ENCODE measurements around the gene CREB3L4. TPM values are rescaled to one million over a fixed set of nuclear protein-coding genes. Genes with fewer than 3 reads are reported as not detected.
A peak's percentile ranks its signal among the peaks of the same experiment; 100 is the strongest.

The CREB3L4 gene
- total and polyA plus RNA-seq, 8 donors = 2.7 to 32.9 (median 10.9) TPM; not detected in 1

GRCh38 chr1:153990468-153991150, 22.9 kb downstream of the CREB3L4 start, which contains the start of gene RPS27:
Gene RPS27 (plus strand): TSS chr1:153990762. CDS start chr1:153990797, 35 bp downstream.
- Histone ChIP-seq H3K27ac (peak within 1 kb of the TSS; percentile 93 to 98 (median 97)), H3K9me3 (no peaks in the 10 kb centered on the region), H3K36me3 (peaks cover 24 to 40% (median 39%) of the 10 kb centered on the region in 4 donors), H3K27me3 (no peaks in the 10 kb centered on the region), H3K4me3 (peak within 1 kb of the TSS; percentile 76 to 97 (median 88)), H3K4me1 (peaks cover 23 to 63% (median 42%) of the 10 kb centered on the region in 4 donors)
- TF ChIP-seq POLR2A (IDR thresholded peaks at IDR 0.05) = peak in 2 of 4 donors; percentile 92 to 96
- peak; percentile 58 for TF ChIP-seq EP300 (IDR thresholded peaks at IDR 0.05)
- TF ChIP-seq, protein P1, sequence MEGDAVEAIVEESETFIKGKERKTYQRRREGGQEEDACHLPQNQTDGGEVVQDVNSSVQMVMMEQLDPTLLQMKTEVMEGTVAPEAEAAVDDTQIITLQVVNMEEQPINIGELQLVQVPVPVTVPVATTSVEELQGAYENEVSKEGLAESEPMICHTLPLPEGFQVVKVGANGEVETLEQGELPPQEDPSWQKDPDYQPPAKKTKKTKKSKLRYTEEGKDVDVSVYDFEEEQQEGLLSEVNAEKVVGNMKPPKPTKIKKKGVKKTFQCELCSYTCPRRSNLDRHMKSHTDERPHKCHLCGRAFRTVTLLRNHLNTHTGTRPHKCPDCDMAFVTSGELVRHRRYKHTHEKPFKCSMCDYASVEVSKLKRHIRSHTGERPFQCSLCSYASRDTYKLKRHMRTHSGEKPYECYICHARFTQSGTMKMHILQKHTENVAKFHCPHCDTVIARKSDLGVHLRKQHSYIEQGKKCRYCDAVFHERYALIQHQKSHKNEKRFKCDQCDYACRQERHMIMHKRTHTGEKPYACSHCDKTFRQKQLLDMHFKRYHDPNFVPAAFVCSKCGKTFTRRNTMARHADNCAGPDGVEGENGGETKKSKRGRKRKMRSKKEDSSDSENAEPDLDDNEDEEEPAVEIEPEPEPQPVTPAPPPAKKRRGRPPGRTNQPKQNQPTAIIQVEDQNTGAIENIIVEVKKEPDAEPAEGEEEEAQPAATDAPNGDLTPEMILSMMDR (IDR thresholded peaks at IDR 0.05) = no peak
- peak; percentile 100 for TF ChIP-seq POLR2AphosphoS5 (IDR thresholded peaks at IDR 0.05)
- 0 to 1% (median 0%) methylated on average over 24 to 36 of the region's 36 CpGs for WGBS, 5 donors
- DNase-seq = peak; percentile 90 to 99
- intact Hi-C loops (cut with DNase I; ENCODE audit: low total_unique reads) = no loop called here

GRCh38 chr1:153991151-153991630, 23.5 kb downstream of the CREB3L4 start:
- peaks cover 22 to 63% (median 40%) of the 10 kb centered on the region in 4 donors for H3K4me1 ChIP-seq
- no peak for DNase-seq
- no peaks in the 10 kb centered on the region for H3K27me3 ChIP-seq
- peak overlapping the region; percentile 76 to 97 (median 88) for H3K4me3 ChIP-seq
- intact Hi-C loops (cut with DNase I; ENCODE audit: low total_unique reads) = no loop called here
- no peaks in the 10 kb centered on the region for H3K9me3 ChIP-seq
- TF ChIP-seq POLR2AphosphoS5 (IDR thresholded peaks at IDR 0.05) (no peak), POLR2A (IDR thresholded peaks at IDR 0.05) (no peak), EP300 (IDR thresholded peaks at IDR 0.05) (no peak)
- TF ChIP-seq, protein P1 (IDR thresholded peaks at IDR 0.05) = no peak
- H3K27ac ChIP-seq = peak overlapping the region; percentile 93 to 98 (median 97)
- WGBS, 5 donors = 2 to 10% (median 5%) methylated on average over 9 of the region's 9 CpGs
- peaks cover 24 to 45% (median 44%) of the 10 kb centered on the region in 4 donors for H3K36me3 ChIP-seq

GRCh38 chr1:153991806-153992205, 24.1 kb downstream of the CREB3L4 start:
- TF ChIP-seq EP300 (IDR thresholded peaks at IDR 0.05) = no peak
- no peak for TF ChIP-seq POLR2A (IDR thresholded peaks at IDR 0.05)
- TF ChIP-seq POLR2AphosphoS5 (IDR thresholded peaks at IDR 0.05) = no peak
- intact Hi-C loops (cut with DNase I; ENCODE audit: low total_unique reads) = no loop called here
- 57 to 80% (median 78%) methylated on average over 2 of the region's 2 CpGs for WGBS, 5 donors
- Histone ChIP-seq H3K4me3 (peak overlapping the region; percentile 76 to 97 (median 88)), H3K27me3 (no peaks in the 10 kb centered on the region), H3K27ac (peak overlapping the region in 4 of 5 donors; percentile 93 to 98 (median 98)), H3K4me1 (peaks cover 22 to 57% (median 35%) of the 10 kb centered on the region in 4 donors), H3K36me3 (peaks cover 24 to 47% (median 44%) of the 10 kb centered on the region in 4 donors), H3K9me3 (no peaks in the 10 kb centered on the region)
- DNase-seq = no peak

GRCh38 chr1:153995202-153995601, 27.5 kb downstream of the CREB3L4 start:
- Histone ChIP-seq H3K4me3 (no peak overlapping the region), H3K27ac (no peak overlapping the region), H3K27me3 (no peaks in the 10 kb centered on the region), H3K36me3 (peaks cover 24 to 47% (median 44%) of the 10 kb centered on the region in 4 donors), H3K4me1 (peaks cover 18 to 43% (median 27%) of the 10 kb centered on the region in 4 donors), H3K9me3 (no peaks in the 10 kb centered on the region)
- TF ChIP-seq EP300 (IDR thresholded peaks at IDR 0.05) (no peak), POLR2AphosphoS5 (IDR thresholded peaks at IDR 0.05) (no peak), POLR2A (IDR thresholded peaks at IDR 0.05) (no peak)
- TF ChIP-seq, protein P1 (IDR thresholded peaks at IDR 0.05) = no peak
- 86 to 92% (median 90%) methylated on average over 3 of the region's 3 CpGs for WGBS, 5 donors
- intact Hi-C loops (cut with DNase I; ENCODE audit: low total_unique reads) = no loop called here
- no peak for DNase-seq
